ENCODE measurements around the gene RAB10. TPM values are rescaled to one million over a fixed set of nuclear protein-coding genes. Genes with fewer than 3 reads are reported as not detected.

Gene RAB10
- total and polyA plus RNA-seq, 2 of the 13 experiments (the other 11 are each of a cell fraction or from before 2014, with no cell fraction given) = 48.2 to 120 TPM

DNA sequence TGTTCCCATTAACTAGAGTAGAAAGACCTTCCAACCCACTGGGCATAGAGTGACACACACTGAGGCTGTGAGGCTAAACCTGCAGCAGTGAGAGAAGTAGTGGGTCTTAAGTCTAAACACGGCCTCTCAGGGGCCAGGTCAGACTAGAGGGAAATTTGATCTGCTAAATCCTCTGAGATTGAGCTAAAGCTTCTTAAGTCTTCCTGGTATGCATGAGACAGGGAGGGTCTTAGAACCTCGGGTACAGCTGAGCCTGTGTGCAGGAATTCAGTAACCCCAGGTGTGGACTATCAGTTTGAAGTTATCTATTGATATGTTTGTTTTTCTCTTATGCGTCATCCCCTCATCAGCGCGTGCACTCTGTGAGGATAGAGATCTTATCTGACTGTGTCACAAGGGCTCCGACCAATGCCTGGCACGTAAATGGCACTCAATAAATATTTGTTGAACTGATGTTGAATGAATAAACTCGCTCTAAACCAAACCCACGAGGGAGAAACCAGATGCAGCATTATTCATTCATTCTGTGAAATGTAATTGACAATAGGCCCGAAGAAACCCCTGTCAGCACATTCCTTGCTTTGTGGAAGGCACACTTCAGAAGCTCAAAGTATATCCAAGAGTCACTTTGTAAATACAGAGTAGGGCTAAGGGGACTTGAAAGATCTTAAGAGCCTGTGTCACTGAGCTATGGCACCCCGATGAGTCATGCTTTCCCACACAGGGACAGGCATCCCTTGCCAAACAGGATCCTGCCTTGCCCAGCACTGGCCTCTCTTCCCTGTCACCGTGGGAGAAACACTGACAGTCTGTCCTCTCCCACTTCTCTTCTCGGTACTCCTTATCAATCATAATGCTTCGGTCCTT is 21.7 kb upstream of the RAB10 start (continued):
- TF ChIP-seq ZSCAN30 (CRISPR knock-in tag; IDR thresholded peaks at IDR 0.05) (no peak), ZNF775 (CRISPR knock-in tag; IDR thresholded peaks at IDR 0.05; ENCODE audit: borderline replicate concordance) (no peak), ZNF343 (CRISPR knock-in tag; IDR thresholded peaks at IDR 0.05) (no peak), KAT7 (CRISPR knock-in tag; IDR thresholded peaks at IDR 0.05; ENCODE audit: borderline replicate concordance) (no peak), ZNF782 (CRISPR knock-in tag; IDR thresholded peaks at IDR 0.05; ENCODE audit: borderline replicate concordance) (no peak), MTERF4 (CRISPR knock-in tag; IDR thresholded peaks at IDR 0.05) (no peak), KLF6 (CRISPR knock-in tag; IDR thresholded peaks at IDR 0.05) (0 out of 2 replicates have a peak, but pooled peaks have one; percentile 26), ZNF292 (CRISPR knock-in tag; IDR thresholded peaks at IDR 0.05; ENCODE audit: borderline replicate concordance, low read depth) (no peak), ZNF878 (CRISPR knock-in tag; IDR thresholded peaks at IDR 0.05) (no peak), GATA4 (IDR thresholded peaks at IDR 0.05; ENCODE audit: borderline replicate concordance, low read depth) (peak; percentile 77; the same call in 1 of the 2 replicates), NAIF1 (CRISPR knock-in tag; IDR thresholded peaks at IDR 0.05; ENCODE audit: borderline replicate concordance) (no peak), PAWR (CRISPR knock-in tag; IDR thresholded peaks at IDR 0.05; ENCODE audit: borderline replicate concordance) (no peak), CHCHD3 (CRISPR knock-in tag; IDR thresholded peaks at IDR 0.05) (no peak), CCDC6 (CRISPR knock-in tag; IDR thresholded peaks at IDR 0.05) (no peak), ZNF350 (CRISPR knock-in tag; IDR thresholded peaks at IDR 0.05; ENCODE audit: borderline replicate concordance, low read depth) (no peak), MYNN (CRISPR knock-in tag; IDR thresholded peaks at IDR 0.05; ENCODE audit: low read depth) (no peak), ZNF18 (CRISPR knock-in tag; IDR thresholded peaks at IDR 0.05; ENCODE audit: insufficient replicate concordance) (no peak), NR3C1 (CRISPR knock-in tag; IDR thresholded peaks at IDR 0.05) (no peak), TBX2 (CRISPR knock-in tag; IDR thresholded peaks at IDR 0.05; ENCODE audit: borderline replicate concordance) (peak; percentile 82)
- TF ChIP-seq, protein P1, sequence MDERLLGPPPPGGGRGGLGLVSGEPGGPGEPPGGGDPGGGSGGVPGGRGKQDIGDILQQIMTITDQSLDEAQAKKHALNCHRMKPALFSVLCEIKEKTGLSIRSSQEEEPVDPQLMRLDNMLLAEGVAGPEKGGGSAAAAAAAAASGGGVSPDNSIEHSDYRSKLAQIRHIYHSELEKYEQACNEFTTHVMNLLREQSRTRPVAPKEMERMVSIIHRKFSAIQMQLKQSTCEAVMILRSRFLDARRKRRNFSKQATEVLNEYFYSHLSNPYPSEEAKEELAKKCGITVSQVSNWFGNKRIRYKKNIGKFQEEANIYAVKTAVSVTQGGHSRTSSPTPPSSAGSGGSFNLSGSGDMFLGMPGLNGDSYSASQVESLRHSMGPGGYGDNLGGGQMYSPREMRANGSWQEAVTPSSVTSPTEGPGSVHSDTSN (CRISPR knock-in tag; IDR thresholded peaks at IDR 0.05) = no peak
- TF ChIP-seq, protein P2, sequence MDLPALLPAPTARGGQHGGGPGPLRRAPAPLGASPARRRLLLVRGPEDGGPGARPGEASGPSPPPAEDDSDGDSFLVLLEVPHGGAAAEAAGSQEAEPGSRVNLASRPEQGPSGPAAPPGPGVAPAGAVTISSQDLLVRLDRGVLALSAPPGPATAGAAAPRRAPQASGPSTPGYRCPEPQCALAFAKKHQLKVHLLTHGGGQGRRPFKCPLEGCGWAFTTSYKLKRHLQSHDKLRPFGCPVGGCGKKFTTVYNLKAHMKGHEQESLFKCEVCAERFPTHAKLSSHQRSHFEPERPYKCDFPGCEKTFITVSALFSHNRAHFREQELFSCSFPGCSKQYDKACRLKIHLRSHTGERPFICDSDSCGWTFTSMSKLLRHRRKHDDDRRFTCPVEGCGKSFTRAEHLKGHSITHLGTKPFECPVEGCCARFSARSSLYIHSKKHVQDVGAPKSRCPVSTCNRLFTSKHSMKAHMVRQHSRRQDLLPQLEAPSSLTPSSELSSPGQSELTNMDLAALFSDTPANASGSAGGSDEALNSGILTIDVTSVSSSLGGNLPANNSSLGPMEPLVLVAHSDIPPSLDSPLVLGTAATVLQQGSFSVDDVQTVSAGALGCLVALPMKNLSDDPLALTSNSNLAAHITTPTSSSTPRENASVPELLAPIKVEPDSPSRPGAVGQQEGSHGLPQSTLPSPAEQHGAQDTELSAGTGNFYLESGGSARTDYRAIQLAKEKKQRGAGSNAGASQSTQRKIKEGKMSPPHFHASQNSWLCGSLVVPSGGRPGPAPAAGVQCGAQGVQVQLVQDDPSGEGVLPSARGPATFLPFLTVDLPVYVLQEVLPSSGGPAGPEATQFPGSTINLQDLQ (CRISPR knock-in tag; IDR thresholded peaks at IDR 0.05) = no peak
- TF ChIP-seq, protein P3, sequence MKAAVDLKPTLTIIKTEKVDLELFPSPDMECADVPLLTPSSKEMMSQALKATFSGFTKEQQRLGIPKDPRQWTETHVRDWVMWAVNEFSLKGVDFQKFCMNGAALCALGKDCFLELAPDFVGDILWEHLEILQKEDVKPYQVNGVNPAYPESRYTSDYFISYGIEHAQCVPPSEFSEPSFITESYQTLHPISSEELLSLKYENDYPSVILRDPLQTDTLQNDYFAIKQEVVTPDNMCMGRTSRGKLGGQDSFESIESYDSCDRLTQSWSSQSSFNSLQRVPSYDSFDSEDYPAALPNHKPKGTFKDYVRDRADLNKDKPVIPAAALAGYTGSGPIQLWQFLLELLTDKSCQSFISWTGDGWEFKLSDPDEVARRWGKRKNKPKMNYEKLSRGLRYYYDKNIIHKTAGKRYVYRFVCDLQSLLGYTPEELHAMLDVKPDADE (CRISPR knock-in tag; IDR thresholded peaks at IDR 0.05) = no peak

All from HepG2 (cell line).